Hematopoietic multipotent progenitor cell treated with erythropoietin and hydrocortisone succinate and interleukin-3 and kit ligand, for 8 days (in vitro differentiated cells): ENCODE results near the gene ST8SIA5.

Experiments
- DNase-seq: peaks from one replicate; pipeline ENCODE4 v3.0.0-alpha.2; 2015

Gene ST8SIA5

DNA sequence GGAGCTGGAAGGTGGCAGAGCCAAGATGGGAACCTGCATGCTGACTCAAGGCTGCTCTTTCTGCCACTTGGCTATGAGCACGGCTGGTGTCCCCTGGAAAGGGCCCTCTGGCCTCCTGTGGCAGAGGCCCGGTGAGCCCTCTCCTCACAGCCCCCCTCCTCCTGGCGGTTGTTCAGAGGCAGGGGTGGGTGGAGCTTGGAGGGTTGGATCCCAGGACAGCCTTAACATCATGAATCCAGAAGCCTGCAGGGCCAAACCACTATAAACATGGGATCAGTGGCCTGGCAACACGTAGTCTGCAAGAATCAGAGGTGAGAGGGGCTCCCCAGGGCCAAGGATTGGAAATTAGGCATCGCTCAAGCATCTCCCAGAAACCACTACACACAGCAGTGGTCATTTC, 51.3 kb downstream of the ST8SIA5 start:
- no peak for DNase-seq

DNA sequence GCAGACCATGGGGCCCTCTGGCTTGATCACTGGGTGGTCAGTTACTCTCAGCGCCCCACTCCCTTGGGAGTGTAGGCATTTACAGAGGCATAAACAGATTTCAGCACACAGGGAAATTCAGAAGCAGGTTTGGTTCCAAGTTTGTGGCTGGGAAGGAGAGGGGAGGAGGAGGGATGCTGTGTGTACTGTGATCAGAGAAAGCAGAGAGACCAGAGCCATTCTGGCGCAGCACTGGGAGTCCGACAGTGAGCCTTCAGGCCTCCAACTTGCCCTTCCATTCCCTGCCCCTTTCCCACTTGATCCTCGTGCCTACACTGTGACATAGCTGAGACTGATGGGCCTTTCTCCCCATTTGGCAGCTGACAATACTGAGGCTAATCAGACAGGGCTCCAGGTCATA, 52.0 kb downstream of the ST8SIA5 start:
- DNase-seq, result no peak

DNA sequence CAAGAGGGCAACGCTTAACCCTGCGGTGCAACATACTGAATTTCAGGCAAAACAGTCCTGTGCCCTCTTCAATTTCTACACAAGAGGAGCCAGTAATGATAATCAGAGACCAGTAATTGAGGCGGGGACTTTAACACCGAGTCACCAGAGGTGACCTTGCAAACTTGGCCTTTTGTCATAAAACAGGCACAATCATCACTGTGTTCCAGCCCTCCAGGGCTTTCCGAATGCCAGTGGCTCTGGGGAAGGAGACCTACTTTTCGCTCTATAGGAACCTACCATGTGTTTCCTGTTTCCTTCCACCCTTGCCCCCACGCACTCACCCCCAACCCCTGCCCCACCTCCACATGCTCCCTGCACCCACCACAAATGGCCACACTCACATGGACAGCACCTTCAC, 52.7 kb downstream of the ST8SIA5 start:
- no peak for DNase-seq

DNA sequence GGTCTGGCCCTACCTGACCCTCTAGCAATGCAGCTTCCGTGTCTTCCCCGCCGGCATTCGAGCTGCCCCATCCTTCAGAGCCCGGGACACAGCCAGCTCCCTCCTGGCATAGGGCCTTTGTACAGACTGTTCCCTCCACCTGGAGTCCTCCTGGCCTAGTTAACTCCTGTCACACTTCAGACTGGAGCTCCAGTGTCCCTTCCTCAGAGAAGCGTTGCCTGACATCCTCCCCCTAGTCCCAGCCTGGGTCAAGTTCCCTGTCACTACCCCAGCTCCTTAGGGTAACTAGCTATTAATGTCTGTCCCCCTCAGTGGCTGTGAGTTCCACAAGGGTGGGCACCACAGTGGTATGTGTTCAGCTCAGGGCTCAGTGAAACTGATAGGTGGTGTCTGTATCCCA, 54.4 kb downstream of the ST8SIA5 start:
- DNase-seq, result no peak

DNA sequence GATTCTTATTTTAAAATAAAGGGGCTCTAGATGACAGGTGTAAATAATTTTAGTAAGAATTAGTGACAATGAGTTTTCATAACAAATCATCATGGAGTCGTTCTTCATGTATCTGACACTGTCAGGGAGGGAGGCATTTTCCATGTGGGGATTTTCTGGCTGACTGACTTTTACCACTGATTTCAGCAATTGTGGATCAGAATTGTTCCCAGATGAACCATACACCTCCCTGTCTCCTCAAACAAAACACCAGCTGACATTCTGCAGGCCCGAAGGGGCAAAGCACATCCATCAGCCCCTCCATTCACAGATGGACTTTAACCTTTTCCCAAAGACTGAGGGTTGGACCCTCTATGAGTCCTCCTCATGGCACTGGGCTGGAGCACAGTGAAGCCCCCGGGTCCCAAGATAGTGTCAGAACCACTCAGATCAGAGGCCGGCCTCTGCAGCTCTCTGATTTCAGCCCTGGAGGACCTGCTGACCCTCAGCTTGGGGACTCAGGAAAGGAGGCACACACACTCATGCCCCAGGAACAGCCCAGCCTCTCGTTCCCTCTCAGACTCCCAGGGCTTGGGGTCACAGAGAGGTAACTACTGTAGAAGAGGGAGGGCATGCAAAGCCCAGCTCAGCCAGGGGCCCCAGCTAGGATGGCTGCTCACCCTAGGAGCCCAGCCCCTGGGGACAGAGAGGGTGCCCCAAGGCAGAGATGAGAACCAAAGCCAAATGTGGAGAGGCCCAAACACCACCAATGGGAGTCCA, 56.6 kb downstream of the ST8SIA5 start:
- DNase-seq, result no peak

DNA sequence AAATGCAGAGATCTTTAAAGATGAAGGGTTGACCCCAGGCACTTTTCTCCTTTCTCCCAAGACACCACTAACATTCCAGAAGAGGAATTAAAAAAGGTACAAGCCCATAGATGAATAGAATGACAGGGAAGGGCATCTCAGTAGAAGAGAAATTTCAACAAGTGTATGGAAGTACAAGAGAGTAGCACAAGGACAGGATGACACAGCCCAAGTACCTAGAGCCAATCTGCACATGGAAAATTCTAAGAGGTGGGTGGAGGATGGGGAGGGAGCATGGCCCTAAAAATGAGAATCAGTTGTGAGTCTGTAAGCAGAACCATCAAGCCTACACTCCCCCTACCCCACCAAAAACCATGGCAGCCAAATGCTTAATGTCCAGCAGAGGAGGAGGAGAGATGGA, 60.2 kb downstream of the ST8SIA5 start:
- DNase-seq, result no peak

DNA sequence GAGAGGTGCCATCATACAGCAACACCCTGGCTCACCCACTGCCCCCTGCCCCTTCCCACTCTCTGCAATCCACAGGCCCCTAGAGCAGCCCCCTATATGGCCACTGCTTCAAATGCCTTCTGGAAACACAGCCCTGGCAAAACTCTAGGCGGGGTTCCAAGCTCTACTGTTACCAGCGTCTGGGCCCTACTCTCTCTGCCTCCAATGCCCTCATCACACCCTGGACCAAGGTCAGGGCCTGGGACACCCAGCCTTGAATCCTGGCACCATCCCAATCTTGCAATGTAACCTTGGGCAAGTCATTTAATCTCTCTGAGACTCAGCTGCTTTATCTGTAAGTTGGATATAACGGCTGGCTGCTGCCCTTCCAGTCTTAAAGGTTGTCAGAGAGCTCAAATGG, 60.6 kb downstream of the ST8SIA5 start:
- DNase-seq, result no peak

DNA sequence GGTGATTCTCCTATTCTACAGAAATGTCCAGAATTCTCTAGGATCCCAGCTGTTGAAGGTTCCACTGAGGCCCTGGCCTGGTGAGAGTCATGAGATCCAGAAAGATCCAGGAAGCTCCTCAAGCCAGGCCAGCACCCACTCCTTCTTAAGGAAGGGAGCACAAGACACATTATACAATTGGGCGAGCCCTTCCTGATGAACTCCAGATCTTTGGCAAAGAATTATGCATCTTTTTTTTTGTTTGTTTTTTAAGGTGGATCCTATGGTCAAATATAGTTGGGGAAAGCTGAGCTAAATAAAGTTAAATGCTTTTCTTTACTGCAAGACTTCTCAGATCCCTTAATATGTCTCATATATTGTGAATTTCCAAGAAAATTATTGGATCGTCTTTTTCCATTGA, 62.9 kb downstream of the ST8SIA5 start:
- DNase-seq, result no peak

DNA sequence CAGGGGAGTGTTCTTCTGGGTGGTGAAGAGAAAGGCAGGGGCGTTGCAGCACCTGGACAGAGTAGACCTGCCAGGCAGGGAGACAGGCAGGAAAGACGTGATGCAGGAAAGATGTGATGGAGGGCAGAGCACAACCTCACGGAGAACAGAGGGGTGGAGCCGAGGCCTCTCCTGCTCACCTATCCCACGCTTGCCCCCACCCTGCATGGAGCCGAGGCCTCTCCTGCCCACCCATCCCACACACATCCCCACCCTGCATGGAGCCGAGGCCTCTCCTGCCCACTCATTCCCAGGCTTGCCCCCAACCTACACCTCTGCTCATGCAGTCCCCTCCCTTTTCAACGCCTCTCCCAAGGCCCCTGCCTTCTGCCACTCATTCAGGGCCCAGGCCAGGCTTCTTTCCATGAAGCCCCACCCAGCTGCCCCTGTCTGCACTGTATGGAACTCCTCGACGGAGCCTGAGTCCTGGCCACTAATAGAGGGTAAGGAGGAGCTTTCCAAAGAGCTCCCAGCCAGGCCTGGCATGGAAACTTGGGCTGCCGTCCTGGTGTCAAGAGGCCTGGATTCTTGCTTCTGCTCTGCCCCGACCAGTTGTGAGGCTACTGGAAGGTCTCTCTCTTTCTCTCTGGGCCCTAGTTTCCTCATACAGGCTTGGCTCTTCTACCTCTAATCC, 67.9 kb downstream of the ST8SIA5 start:
- DNase-seq, result no peak

DNA sequence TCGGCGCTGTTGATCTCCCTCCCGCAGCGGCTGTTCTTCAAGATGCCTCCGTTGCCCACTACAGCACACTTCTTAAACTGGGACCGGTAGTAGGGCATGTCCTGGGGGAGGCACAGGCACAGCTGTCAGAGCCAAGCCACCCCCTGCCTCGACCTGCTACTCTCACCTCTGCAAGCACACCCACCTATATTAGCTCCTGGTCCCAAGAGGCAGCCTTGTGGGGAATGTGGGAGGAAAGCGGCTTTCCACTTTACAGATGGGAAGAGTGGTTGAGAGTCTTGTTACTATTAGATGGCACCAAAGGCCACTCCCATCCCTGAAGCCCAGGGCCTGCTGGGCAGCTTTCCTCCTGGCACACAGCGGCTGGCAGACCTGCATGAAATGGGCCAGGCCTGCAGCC, 70.7 kb downstream of the ST8SIA5 start:
- no peak for DNase-seq

DNA sequence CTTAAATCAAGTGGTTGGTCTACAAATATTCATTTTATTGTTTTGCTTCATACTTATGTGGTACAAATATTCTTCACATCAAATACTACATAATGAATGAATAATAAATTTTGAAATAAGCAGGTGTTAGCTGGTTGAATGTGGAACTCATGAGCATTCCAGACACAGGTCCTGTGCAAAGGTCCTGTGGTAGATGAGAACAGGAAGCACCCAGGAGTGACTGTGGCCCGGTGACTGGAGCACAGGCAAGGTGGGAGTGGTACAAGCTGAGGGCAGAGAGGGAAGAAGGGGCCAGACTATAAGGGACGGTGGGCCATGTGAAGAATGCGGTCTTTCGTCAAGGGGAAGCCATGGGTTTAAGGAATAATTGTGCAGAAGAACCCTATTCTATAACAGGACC, 73.6 kb downstream of the ST8SIA5 start:
- DNase-seq, result no peak

DNA sequence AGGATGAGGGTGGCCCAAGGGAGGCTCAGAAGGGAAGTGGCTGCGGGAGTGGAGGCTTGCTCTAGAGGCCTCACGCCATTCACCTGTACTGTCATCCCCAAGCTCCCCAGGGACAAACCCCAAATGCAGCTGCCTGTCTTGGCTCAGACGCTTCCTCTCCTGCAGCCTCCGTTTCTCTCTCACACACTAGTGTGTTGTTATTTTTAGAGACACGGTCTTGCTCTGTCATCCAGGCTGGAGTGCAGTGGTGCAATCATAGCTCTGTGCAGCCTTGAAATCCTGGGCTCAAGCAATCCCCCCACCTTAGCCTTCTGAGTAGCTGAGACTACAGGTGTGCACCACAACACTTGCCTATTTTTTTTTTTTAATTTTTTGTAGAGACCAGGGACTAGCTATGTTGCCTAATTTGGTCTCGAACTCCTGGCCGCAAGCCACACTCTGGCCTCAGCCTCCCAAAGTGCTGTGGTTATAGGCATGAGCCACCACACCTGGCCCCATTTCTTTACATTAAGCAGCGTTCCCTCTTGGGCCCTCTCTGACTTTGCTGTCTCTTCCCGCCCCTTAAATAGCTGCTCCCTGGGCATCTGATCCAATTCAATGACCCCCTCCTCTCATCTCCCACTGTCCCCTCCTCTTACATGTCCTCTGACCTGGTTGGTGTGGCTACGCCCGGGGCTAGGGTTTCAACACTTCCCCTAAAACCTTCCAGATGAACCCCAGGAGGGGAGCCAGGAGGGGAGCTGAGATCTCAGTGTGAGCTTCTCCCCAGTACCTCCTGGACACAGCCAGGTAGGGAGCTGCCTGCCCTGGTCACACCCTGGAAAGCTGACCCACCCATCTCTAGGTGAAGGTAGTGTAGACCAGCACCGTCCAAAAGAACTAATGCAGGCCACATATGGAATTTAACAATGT, 75.8 kb downstream of the ST8SIA5 start:
- no peak for DNase-seq

DNA sequence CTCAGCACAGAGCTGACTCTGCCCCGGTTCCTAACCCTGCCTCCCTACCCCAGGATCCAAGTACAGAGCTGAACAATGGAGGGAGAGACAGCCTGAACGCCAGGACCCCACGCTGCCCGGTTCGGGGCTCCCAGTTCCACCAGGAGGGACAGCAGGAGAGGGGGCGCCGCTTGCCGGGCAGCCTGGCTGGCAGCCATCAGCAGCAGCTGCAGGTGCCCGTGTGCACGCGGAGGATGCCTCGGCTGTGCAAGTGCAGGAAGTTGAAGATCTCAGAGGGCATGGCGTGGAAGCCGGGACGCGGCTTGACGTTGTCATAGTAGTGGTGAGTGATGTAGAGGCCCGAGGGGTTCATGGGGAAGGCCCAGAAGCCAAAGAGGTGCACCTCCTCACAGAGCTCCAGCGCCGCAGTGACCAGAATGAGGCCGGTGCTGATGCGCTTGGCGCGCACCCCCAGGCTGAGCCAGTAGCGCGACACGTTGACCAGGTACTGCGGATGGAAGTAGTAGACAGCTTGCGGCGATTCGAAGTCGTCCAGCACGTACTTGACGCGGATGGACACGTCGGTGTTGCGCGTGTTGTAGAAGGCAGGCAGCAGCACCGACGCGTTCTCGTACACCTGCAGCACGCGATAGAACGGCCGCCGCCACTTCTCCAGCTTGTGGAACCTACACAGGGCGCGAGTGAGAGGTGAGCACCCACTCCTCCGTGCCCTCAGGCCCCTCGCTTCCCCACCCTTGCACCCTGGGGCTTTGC, 76.8 kb downstream of the ST8SIA5 start:
- no peak for DNase-seq

DNA sequence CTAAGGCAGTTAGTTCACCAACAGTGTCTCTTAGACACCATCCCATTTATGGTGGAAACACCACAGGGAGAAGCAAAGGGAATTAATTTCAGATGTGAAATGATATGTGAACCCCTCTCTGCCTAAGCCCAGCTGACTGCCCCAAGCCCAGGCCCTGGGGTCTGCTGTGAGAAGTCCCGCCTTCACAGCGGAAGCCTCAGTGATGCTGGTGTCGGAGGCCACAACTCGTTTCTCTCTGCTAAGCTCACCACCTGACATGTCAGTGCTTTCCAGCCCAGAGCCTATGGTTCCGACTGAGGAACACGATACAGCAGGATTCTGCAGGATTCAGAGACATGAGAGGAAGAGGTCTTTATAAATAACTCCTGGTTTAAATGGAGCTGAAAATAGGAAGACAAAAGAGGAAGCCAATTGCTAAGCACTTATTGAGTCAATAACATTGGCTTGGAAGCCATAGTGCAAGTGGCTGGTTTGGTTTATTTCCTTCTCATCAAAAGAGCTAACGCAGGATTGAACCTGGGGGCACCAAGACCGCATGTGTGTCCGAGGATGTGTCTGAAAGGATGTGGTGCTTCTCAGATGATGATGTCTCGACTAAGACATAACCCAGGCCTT, 78.0 kb downstream of the ST8SIA5 start:
- no peak for DNase-seq

DNA sequence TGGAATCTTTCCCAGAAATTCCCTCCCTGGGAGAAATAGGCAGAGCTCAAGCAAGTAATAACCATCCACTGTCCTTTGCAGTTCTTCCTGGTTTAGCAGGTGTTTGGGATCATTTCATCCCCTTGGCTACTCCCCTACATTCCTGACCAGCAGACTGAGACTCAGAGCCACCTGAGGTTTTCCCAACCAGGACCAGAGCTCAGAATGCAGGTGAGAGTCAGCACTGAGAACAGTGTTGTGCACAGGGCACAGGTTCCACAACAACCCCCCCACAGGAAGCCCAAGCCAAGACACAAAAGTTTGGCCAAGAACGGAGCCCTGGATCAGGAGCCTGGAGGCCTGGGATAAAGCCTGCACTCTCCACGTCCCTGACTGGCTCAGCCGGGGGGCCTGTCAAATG, 78.8 kb downstream of the ST8SIA5 start:
- no peak for DNase-seq

DNA sequence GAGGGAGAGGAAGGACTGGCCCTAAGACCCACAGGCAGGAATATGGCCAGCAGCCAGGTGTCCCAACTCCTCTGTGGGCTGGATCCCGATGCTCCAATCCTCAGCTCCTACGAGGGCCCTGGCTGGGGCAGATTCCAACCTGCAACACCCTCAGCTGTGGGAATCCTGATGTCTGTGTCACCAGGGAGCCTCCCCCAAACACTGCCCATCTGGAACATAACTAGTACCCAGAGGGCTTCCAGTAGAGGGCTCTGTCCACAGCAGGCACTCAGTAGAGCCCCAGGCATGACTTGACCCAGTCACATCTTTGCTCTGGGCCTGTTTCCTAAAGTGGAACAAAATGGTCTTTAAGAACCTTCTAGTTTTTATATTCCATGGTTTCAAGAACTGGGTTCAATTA, 79.2 kb downstream of the ST8SIA5 start:
- DNase-seq, result no peak

DNA sequence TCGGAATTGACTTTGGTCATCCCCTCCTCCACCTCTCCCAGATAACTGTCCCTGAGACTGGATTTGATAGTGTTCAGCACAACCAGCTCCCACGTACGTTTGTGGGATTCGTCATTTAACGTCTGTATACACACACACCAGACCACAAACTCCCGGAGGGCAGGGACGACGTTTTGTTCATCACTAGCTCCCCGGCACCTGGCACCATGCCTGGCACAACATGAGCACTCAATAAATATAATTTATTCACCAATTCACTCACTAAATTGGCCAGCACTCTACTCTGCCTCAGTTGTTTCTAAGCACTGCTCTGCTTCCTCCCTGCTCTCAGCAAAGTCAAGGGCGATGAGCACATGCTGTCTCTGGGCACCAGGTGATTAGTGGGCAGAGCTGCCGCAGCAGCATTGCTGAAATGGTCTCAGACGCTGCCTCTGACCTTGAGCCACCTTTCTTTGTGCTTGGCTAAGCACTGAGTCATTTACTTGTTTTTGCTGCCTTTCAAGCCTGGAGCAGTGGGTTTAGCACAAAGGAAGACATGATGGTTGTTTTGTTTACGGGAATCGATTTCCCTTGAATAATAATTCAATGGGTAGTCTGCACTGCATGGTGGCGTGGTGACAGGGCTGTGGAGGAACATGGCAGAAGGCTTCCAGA, 80.5 kb downstream of the ST8SIA5 start:
- DNase-seq, result no peak

DNA sequence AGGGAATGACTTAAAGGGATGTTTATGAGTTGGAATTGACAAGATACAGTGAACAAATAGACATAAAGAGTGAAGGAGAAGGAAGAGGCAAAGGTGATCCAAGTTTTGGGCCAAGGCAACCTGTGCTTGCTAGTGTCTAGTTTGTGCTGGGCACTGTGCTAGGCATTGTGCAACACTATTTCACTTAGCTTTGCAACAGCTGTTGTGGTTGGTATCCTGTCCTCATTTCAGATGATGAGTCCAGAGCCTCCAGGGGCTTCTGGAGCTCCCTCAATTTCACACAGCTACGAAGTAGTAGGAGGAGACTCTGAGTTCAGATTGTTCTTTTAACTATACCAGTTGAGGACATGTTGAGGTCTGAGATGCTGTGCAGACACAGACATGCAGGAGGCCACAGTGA, 81.7 kb downstream of the ST8SIA5 start:
- DNase-seq, result no peak

DNA sequence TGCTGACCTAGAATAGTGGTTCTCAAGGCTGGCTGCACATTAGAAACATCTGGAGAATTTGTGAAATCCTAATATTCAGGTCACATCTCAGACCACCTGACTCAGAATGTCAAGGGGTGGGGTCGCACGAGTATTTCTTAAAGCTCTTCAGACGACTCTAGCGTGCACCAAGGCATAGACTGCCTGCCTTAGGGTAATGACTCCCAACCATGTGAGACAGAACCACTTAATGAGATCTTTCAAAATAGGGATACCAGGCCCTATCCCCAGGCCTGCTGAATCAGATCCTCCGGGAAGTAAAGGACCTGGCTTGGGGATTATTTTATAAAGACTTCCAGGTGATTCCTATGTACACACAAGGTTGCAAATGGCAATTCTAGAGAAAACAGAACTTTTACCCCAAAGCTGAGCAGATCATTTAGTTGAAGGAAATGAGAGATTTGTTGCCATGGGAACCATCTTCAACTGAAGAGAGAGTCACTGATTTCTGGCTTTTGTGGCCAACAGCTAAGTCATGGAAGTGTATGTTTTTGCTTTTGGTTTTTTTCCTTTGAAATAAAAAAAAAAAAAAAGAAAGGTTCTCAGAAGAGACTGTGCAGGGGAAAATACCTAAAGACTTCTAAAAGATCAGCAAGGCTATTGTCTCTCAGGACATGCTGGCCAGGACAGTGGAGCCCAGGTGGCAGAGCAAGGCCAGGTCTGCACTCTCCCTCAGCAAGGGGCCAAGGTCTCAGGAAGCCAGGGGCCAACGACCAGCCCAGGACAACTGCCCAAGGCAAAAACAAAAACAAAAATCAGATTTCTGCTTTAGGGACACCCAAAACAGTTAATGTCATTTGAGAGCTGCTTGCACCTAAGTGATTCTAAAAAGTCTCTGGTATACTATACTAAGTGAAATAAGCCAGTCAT, 84.5 kb downstream of the ST8SIA5 start:
- DNase-seq, result no peak

DNA sequence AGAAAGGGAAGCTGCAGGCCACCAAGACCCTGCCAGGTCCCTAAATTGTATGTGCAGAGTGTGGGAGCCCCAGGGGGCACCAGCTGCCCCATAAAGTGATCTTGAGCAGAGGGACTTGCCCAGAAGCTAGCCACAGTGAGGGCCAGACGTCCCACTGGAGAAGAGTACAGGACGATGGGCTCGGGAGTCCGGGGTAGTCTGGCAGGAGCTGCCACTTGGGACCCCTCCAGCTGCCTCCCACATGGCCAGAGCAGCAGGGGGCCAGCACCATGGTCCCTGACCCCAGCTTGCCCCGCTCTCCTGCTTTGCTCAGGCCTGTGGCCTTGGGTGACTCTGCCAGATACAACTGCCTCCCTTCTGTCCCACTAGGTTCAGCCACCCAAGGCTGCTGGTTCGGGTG, 88.2 kb downstream of the ST8SIA5 start:
- no peak for DNase-seq

DNA sequence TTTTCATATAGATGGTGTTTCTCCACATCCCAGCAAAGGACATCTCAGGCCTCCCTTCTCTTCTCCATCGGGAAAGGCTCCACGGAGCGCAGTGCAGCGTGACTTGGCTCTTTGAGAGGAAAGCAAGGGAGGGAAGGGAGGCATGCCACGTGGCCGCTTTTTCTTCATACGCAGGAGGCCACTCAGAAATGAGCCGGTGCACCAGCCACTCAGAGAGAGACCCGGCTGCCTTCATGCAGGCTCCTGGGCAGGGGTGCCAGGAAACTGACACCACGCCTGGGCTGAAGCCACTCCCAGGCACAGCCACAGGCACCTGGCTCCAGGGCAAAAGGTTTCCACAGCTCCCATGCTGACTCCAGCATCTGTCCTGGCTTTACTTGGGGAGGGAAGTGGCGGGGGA, 88.7 kb downstream of the ST8SIA5 start:
- no peak for DNase-seq
